Sigmoid colon (tissue), 7 donors: ENCODE measurements around the gene COMMD1. TPM values are rescaled to one million over a fixed set of nuclear protein-coding genes. Genes with fewer than 3 reads are reported as not detected.

Source experiments
- DNase-seq: peaks from one replicate; pipeline ENCODE4 v3.0.0-alpha.2; 2019
- H3K27ac ChIP-seq, 4 donors: fragments of 200-600 bp; sonication (generic); one replicate each; pipeline ENCODE4 v1.5.1; 2016 to 2019; ENCODE audit warnings: mild to moderate bottlenecking in 1 of 4
- H3K27me3 ChIP-seq, 3 donors: fragments of 200-600 bp; sonication (generic); one replicate each; pipeline ENCODE4 v1.5.1; 2019; ENCODE audit warnings: mild to moderate bottlenecking in 1 of 3
- H3K36me3 ChIP-seq, 4 donors: fragments of 200-600 bp; sonication (generic); one replicate each; pipeline ENCODE4 v1.5.1; 2016 to 2019
- H3K4me1 ChIP-seq, 4 donors: fragments of 200-600 bp; sonication (generic); one replicate each; pipeline ENCODE4 v1.5.1; 2017 to 2019
- H3K4me3 ChIP-seq, 4 donors: fragments of 200-600 bp; sonication (generic); one replicate each; pipeline ENCODE4 v1.5.1; 2017 to 2019; ENCODE audit warnings: mild to moderate bottlenecking in 2 of 4, moderate library complexity in 1 of 4
- H3K9me3 ChIP-seq, 4 donors: fragments of 200-600 bp in 3 of 4; sonication (generic) in 3 of 4; one replicate each; pipeline versions ENCODE4 v1.5.1 to v1.6.1; 2013 to 2019
- EP300 ChIP-seq, 4 donors: sonication (generic); formaldehyde crosslinking; IDR thresholded peaks; one replicate each; pipeline ENCODE4 v1.6.1; 2017; ENCODE audit warnings: antibody characterized with exemption in 4 of 4
- POLR2A ChIP-seq, 2 donors: fragments of 450-650 bp; IDR thresholded peaks; one replicate each; pipeline ENCODE4 v1.6.1; 2016; ENCODE audit warnings: antibody characterized with exemption in 2 of 2, mild to moderate bottlenecking in 2 of 2, moderate library complexity in 2 of 2
- POLR2AphosphoS5 ChIP-seq, 4 donors: sonication (generic); formaldehyde crosslinking; IDR thresholded peaks; one replicate each; pipeline ENCODE4 v1.6.1; 2017; ENCODE audit warnings: antibody characterized with exemption in 4 of 4
- WGBS, 2 donors: extraction: QIAGEN DNeasy Blood & Tissue Kit; methylation state at CpG; one replicate each; pipeline ENCODE4 v1.1.7; 2013; 5-methylcytosine and 5-hydroxymethylcytosine counted together
- intact Hi-C: fragments of 100-400 bp; cut with DNase I; formaldehyde crosslinking; loops from one replicate; pipeline ENCODE4 v1.15.1; 2023
- polyA plus RNA-seq, 3 donors: library from polyadenylated mRNA; stranded (reverse); fragments of 200-250 nt; gene quantifications; one replicate each; pipeline ENCODE4 v1.2.3, GENCODE V29; 2013
- total RNA-seq, 4 donors: library from RNA; depleted of rRNA; stranded (reverse); fragments of >200 nt; gene quantifications; one replicate each; pipeline ENCODE4 v1.1.0, GENCODE V29; 2016
- TF ChIP-seq, protein P1 (sequence below), 4 experiments: fragments of 450-650 bp in 3 of 4; fragments of 200-600 bp in 1 of 4; IDR thresholded peaks; one replicate each; pipeline ENCODE4 v1.5.1; 2016 to 2019; ENCODE audit warnings: antibody characterized with exemption in 4 of 4, mild to moderate bottlenecking in 3 of 4, moderate library complexity in 2 of 4
- donor health status: healthy with polysubstance abuse.
- donor health status: Bipolar disorder and iron deficiency.
- donor health status: healthy.

Gene COMMD1
- total and polyA plus RNA-seq, 7 donors, result 27.2 to 59.2 (median 50.6) TPM

DNA sequence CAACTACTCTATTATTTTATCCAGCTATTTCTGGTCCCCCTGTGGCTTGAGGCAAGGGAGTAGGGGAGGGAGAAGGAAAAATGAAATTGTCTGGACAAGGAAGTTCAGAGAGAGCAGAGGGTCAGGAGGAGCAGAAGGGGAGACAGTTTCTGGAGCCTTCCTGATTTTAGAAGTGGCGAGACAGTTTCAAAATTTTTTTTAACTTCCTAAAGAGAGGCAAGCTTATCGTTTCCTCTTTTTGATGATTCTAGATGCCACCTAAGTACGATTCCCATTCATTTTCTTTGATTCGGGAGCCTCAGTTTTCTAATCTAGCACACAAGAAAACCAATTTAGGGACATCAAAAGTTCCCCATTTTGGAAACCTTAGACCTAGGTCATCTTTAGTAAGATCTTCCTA is 193.6 kb downstream of the COMMD1 start:
- no peak for DNase-seq
- Histone ChIP-seq H3K27me3 (no peaks in the 10 kb centered on the region), H3K9me3 (no peaks in the 10 kb centered on the region), H3K36me3 (no peaks in the 10 kb centered on the region), H3K4me3 (no peak overlapping the region), H3K4me1 (peaks cover 0 to 3% (median 1%) of the 10 kb centered on the region in 4 donors), H3K27ac (no peak overlapping the region)
- intact Hi-C loops, result no loop called here
- TF ChIP-seq, protein P1, sequence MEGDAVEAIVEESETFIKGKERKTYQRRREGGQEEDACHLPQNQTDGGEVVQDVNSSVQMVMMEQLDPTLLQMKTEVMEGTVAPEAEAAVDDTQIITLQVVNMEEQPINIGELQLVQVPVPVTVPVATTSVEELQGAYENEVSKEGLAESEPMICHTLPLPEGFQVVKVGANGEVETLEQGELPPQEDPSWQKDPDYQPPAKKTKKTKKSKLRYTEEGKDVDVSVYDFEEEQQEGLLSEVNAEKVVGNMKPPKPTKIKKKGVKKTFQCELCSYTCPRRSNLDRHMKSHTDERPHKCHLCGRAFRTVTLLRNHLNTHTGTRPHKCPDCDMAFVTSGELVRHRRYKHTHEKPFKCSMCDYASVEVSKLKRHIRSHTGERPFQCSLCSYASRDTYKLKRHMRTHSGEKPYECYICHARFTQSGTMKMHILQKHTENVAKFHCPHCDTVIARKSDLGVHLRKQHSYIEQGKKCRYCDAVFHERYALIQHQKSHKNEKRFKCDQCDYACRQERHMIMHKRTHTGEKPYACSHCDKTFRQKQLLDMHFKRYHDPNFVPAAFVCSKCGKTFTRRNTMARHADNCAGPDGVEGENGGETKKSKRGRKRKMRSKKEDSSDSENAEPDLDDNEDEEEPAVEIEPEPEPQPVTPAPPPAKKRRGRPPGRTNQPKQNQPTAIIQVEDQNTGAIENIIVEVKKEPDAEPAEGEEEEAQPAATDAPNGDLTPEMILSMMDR (IDR thresholded peaks at IDR 0.05), result no peak
- no peak for TF ChIP-seq POLR2AphosphoS5 (IDR thresholded peaks at IDR 0.05)
- no peak for TF ChIP-seq POLR2A (IDR thresholded peaks at IDR 0.05)
- TF ChIP-seq EP300 (IDR thresholded peaks at IDR 0.05), result no peak
- 67 to 95% methylated on average over 4 of the region's 4 CpGs for WGBS, 2 donors

DNA sequence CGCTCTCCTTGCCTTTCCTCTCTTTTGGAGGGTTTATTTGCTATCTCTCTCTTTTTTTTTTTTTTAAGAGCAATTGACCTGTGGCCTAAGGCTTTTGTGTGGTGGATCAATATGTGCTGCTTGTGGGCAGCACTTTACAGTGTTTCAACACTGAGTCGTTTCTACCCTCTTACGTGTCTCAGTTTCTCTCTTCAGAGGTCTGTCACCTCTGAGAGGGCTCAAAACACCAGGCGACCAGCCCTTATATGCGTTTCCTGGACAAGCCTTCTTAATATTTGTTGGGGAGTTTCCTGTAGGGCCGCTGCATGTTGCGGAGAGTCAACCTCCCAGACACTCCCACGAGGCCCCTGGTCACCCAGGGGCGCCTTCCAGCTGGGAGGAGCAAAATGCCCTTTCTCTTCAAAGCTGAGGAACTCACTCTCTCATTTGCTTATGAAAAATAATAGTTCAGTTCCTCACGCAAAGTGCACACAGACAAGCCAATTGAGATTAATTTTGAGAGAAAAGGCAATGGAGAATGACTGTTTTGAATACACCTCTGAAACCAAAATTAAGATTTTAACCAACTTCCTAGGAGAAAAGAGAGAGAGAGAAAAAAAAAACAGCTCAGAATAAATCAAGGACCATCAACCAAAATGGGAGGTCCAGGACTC is 194.2 kb downstream of the COMMD1 start:
- intact Hi-C loops, result no loop called here
- no peak for TF ChIP-seq EP300 (IDR thresholded peaks at IDR 0.05)
- DNase-seq, result no peak
- H3K9me3 ChIP-seq, result no peaks in the 10 kb centered on the region
- no peak overlapping the region for H3K27ac ChIP-seq
- no peaks in the 10 kb centered on the region for H3K27me3 ChIP-seq
- 75 to 92% methylated on average over 10 of the region's 10 CpGs for WGBS, 2 donors
- H3K4me3 ChIP-seq, result no peak overlapping the region
- H3K4me1 ChIP-seq, result peaks cover 0 to 3% (median 1%) of the 10 kb centered on the region in 4 donors
- H3K36me3 ChIP-seq, result no peaks in the 10 kb centered on the region

DNA sequence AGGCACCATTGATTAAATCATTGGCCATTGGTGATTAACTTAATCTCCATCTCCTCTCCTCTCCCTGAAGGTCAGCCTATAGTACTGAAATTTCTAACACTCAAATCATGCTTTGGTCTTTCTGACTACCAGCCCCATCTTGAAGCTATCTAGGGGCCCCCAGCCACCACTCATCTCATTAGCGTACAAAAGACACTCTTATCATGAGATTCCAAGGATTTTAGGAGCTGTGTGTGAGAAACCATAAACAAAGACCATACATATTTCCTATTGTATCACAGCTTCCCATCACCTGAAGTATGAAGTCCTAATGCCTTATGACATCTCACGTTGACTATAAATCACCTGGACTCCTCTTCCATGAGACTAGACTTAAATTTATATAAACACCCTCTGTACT is 196.4 kb downstream of the COMMD1 start:
- no peak overlapping the region for H3K4me3 ChIP-seq
- DNase-seq, result no peak
- TF ChIP-seq, protein P1 (IDR thresholded peaks at IDR 0.05), result no peak
- TF ChIP-seq POLR2AphosphoS5 (IDR thresholded peaks at IDR 0.05), result no peak
- no peak for TF ChIP-seq POLR2A (IDR thresholded peaks at IDR 0.05)
- TF ChIP-seq EP300 (IDR thresholded peaks at IDR 0.05), result no peak
- H3K4me1 ChIP-seq, result no peaks in the 10 kb centered on the region
- no peaks in the 10 kb centered on the region for H3K36me3 ChIP-seq
- no peak overlapping the region for H3K27ac ChIP-seq
- intact Hi-C loops, result no loop called here
- H3K9me3 ChIP-seq, result no peaks in the 10 kb centered on the region
- H3K27me3 ChIP-seq, result no peaks in the 10 kb centered on the region
- 97 to 98% methylated on average over 2 of the region's 2 CpGs for WGBS, 2 donors

DNA sequence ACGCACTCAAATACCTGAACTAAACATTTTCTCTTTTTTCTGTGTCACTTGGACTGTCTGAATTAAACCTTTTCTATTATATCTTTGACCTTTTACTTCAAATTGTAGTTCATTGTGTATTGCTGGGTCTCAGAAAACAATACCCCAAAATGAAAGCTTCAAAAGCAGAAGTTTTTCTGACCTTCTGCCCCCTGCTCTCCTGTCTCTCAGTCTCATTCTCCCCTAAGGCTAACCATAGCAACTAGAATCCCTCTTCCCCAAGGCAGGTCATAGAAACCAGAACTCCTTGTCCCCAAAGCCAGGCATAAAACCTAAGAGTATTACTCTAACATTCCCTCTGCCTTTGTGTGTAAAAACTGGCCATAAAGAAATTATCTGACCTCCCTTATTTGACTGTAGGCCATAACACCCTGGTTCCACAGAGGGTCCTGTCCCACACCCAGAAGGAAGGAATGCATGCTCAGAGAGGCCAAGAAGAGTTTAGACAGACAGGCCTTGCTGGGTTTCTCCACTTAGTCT is 197.0 kb downstream of the COMMD1 start:
- Histone ChIP-seq H3K27ac (no peak overlapping the region), H3K9me3 (no peaks in the 10 kb centered on the region), H3K4me3 (no peak overlapping the region), H3K27me3 (no peaks in the 10 kb centered on the region), H3K4me1 (no peaks in the 10 kb centered on the region), H3K36me3 (no peaks in the 10 kb centered on the region)
- WGBS, 2 donors, result 93 to 94% methylated on average over 1 of the region's 1 CpG
- TF ChIP-seq POLR2AphosphoS5 (IDR thresholded peaks at IDR 0.05) (no peak), POLR2A (IDR thresholded peaks at IDR 0.05) (no peak), EP300 (IDR thresholded peaks at IDR 0.05) (no peak)
- TF ChIP-seq, protein P1 (IDR thresholded peaks at IDR 0.05), result no peak
- intact Hi-C loops, result no loop called here
- no peak for DNase-seq

DNA sequence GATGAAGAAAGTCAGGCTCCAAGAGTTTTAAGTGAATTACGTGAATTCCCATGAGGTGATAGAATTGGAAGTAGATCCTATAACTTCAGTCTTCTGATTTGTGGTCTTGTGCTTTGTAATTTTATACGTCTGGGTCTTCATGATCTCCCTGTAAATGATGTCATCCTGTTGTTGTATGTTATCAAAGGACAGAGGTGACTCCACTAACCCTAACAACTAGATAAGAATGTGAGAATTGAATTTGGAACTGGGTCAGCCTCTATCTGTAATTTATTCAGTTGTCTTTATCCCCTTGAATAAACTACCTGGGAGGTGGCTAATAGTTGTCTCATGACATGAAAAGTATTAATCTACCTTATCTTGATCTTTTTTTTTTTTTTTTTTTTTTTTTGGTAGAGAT is 204.1 kb downstream of the COMMD1 start:
- WGBS, 2 donors, result 88 to 95% methylated on average over 2 of the region's 2 CpGs
- H3K4me3 ChIP-seq, result no peak overlapping the region
- no peaks in the 10 kb centered on the region for H3K27me3 ChIP-seq
- H3K9me3 ChIP-seq, result no peaks in the 10 kb centered on the region
- DNase-seq, result no peak
- no peaks in the 10 kb centered on the region for H3K36me3 ChIP-seq
- intact Hi-C loops, result no loop called here
- TF ChIP-seq POLR2A (IDR thresholded peaks at IDR 0.05) (no peak), EP300 (IDR thresholded peaks at IDR 0.05) (no peak), POLR2AphosphoS5 (IDR thresholded peaks at IDR 0.05) (no peak)
- TF ChIP-seq, protein P1 (IDR thresholded peaks at IDR 0.05), result no peak
- peaks cover 0 to 20% (median 19%) of the 10 kb centered on the region in 4 donors for H3K4me1 ChIP-seq
- H3K27ac ChIP-seq, result no peak overlapping the region
